Esophagus squamous epithelium (tissue), 5 donors: ENCODE measurements around the gene PLCH2. TPM values are rescaled to one million over a fixed set of nuclear protein-coding genes. Genes with fewer than 3 reads are reported as not detected.

Experiments used
- DNase-seq: peaks from one replicate; lab custom pipeline; 2025; lab: John Stamatoyannopoulos, UW
- H3K27ac ChIP-seq, 4 donors: fragments of 200-600 bp; sonication (generic); one replicate each; pipeline ENCODE4 v1.5.1; 2016 to 2019; ENCODE audit warnings: mild to moderate bottlenecking in 1 of 4
- H3K27me3 ChIP-seq, 4 donors: fragments of 200-600 bp; sonication (generic); 1 replicate in 3 of 4; 2 replicates in 1 of 4; pipeline versions ENCODE4 v1.5.1 to v1.6.0; 2017 to 2021; ENCODE audit warnings: antibody characterized with exemption in 1 of 4
- H3K36me3 ChIP-seq, 3 donors: fragments of 200-600 bp; sonication (generic); one replicate each; pipeline ENCODE4 v1.5.1; 2016 to 2019
- H3K4me1 ChIP-seq, 3 donors: fragments of 200-600 bp; sonication (generic); one replicate each; pipeline ENCODE4 v1.5.1; 2017 to 2019
- H3K4me3 ChIP-seq, 4 donors: fragments of 200-600 bp; sonication (generic); 1 replicate in 3 of 4; 2 replicates in 1 of 4; pipeline ENCODE4 v1.5.1; 2016 to 2019; ENCODE audit warnings: mild to moderate bottlenecking in 2 of 4, moderate library complexity in 1 of 4
- H3K9me3 ChIP-seq, 3 donors: fragments of 200-600 bp; sonication (generic); one replicate each; pipeline ENCODE4 v1.5.1; 2016 to 2019
- CTCF ChIP-seq, 6 experiments: fragments of 450-650 bp in 4 of 6; fragments of 200-600 bp in 2 of 6; sonication (generic) in 2 of 6; IDR thresholded peaks; one replicate each; pipeline ENCODE4 v1.5.1; 2016 to 2019; ENCODE audit warnings: antibody characterized with exemption in 6 of 6, mild to moderate bottlenecking in 4 of 6, moderate library complexity in 4 of 6
- POLR2A ChIP-seq, 4 donors: fragments of 450-650 bp; IDR thresholded peaks; one replicate each; pipeline ENCODE4 v1.6.1; 2017; ENCODE audit warnings: antibody characterized with exemption in 4 of 4, mild to moderate bottlenecking in 4 of 4, moderate library complexity in 3 of 4
- WGBS, 2 donors: methylation state at CpG; one replicate each; pipeline ENCODE4 v1.1.5; 2018; 5-methylcytosine and 5-hydroxymethylcytosine counted together
- intact Hi-C: fragments of 100-400 bp; cut with DNase I; formaldehyde crosslinking; loops from one replicate; pipeline ENCODE4 v1.15.0; 2022
- total RNA-seq, 4 donors: library from RNA; depleted of rRNA; stranded (reverse); fragments of >200 nt; gene quantifications; one replicate each; pipeline ENCODE4 v1.1.0, GENCODE V29; 2016
- donor health status: DM: yes; HTN: yes; CAD: no.

Gene PLCH2
- total RNA-seq, 4 donors from 2014 or later = 26.1 to 34.3 (median 31.5) TPM

- 54 to 74% methylated on average over 6 to 9 of the region's 25 CpGs for WGBS, 2 donors
- peaks cover 0 to 69% (median 1%) of the 10 kb centered on the region in 4 donors for H3K27me3 ChIP-seq
Measured at GRCh38 chr1:2472561-2473177, 3.4 kb upstream of the PLCH2 start.

GRCh38 chr1:2473198-2473597 lies 2.9 kb upstream of the PLCH2 start:
- H3K36me3 ChIP-seq = no peaks in the 10 kb centered on the region
- 81% methylated on average over 5 of the region's 13 CpGs; no CpG with 5 or more reads in 1 of the 2 donors for WGBS, 2 donors
- H3K4me3 ChIP-seq = no peak overlapping the region
- intact Hi-C loops = no loop called here
- TF ChIP-seq POLR2A (IDR thresholded peaks at IDR 0.05) (no peak), CTCF (IDR thresholded peaks at IDR 0.05) (no peak)
- H3K4me1 ChIP-seq = peaks cover 0 to 32% (median 0%) of the 10 kb centered on the region in 3 donors
- H3K27ac ChIP-seq = no peak overlapping the region
- peaks cover 0 to 65% (median 0%) of the 10 kb centered on the region in 4 donors for H3K27me3 ChIP-seq
- no peak for DNase-seq
- no peaks in the 10 kb centered on the region for H3K9me3 ChIP-seq

More at GRCh38 chr1:2472561-2473177, 3.4 kb upstream of the PLCH2 start:
- no peak for DNase-seq
- Histone ChIP-seq H3K36me3 (no peaks in the 10 kb centered on the region), H3K4me1 (peaks cover 0 to 29% (median 0%) of the 10 kb centered on the region in 3 donors), H3K27ac (no peak overlapping the region), H3K4me3 (no peak overlapping the region), H3K9me3 (no peaks in the 10 kb centered on the region)
- no peak for TF ChIP-seq POLR2A (IDR thresholded peaks at IDR 0.05)
- TF ChIP-seq CTCF (IDR thresholded peaks at IDR 0.05) = no peak
- intact Hi-C loops = no loop called here

GRCh38 chr1:2474104-2474844 lies 1.8 kb upstream of the PLCH2 start:
- no peaks in the 10 kb centered on the region for H3K36me3 ChIP-seq
- intact Hi-C loops = no loop called here
- no peak overlapping the region for H3K4me3 ChIP-seq
- H3K9me3 ChIP-seq = no peaks in the 10 kb centered on the region
- no peak overlapping the region for H3K27ac ChIP-seq
- TF ChIP-seq CTCF (IDR thresholded peaks at IDR 0.05) = no peak
- no peak for TF ChIP-seq POLR2A (IDR thresholded peaks at IDR 0.05)
- H3K27me3 ChIP-seq = peaks cover 0 to 55% (median 0%) of the 10 kb centered on the region in 4 donors
- no peak for DNase-seq
- peaks cover 0 to 40% (median 0%) of the 10 kb centered on the region in 3 donors for H3K4me1 ChIP-seq
- 80 to 100% methylated on average over 1 of the region's 17 CpGs for WGBS, 2 donors

DNA sequence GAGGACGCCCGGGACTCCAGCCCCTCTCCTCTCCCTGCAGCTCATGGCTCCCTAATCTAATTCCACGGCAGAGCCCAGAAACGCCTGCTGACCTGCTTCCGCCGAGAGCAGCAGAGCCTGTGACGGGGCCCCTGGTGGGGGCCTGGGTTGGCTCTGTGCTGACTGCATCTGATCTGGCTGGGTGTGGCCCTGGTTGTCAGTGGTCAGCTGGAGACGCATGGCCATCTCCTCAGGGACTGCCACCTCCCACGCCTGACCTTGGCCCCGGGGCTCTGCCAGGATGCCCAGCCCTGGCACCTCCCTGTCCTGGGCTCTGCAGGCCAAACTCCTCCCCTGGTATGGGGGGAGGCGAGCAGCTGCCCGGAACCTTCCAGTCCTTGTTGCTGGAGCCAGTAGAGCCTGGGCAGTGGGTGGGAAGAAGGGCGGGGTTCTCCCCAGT lies 1.1 kb upstream of the PLCH2 start:
- Histone ChIP-seq H3K4me1 (peaks cover 5 to 47% (median 5%) of the 10 kb centered on the region in 3 donors), H3K36me3 (no peaks in the 10 kb centered on the region), H3K9me3 (no peaks in the 10 kb centered on the region), H3K27me3 (peaks cover 0 to 48% (median 0%) of the 10 kb centered on the region in 4 donors), H3K27ac (no peak overlapping the region), H3K4me3 (no peak overlapping the region)
- intact Hi-C loops = no loop called here
- DNase-seq = no peak
- 60 to 67% methylated on average over 1 to 6 of the region's 13 CpGs for WGBS, 2 donors
- TF ChIP-seq CTCF (IDR thresholded peaks at IDR 0.05) (no peak), POLR2A (IDR thresholded peaks at IDR 0.05) (no peak)

GRCh38 chr1:2475571-2475970 lies 518 bp upstream of the PLCH2 start:
- Histone ChIP-seq H3K4me3 (no peak overlapping the region), H3K27ac (no peak overlapping the region), H3K9me3 (no peaks in the 10 kb centered on the region), H3K4me1 (peaks cover 10 to 53% (median 11%) of the 10 kb centered on the region in 3 donors), H3K27me3 (peaks cover 0 to 42% (median 0%) of the 10 kb centered on the region in 4 donors), H3K36me3 (no peaks in the 10 kb centered on the region)
- DNase-seq = no peak
- 100% methylated on average over 2 of the region's 12 CpGs; no CpG with 5 or more reads in 1 of the 2 donors for WGBS, 2 donors
- intact Hi-C loops = no loop called here
- TF ChIP-seq POLR2A (IDR thresholded peaks at IDR 0.05) (no peak), CTCF (IDR thresholded peaks at IDR 0.05) (no peak)
